Osteocyte (in vitro differentiated cells): ENCODE data around the gene LRRC8D. TPM values are rescaled to one million over a fixed set of nuclear protein-coding genes. Genes with fewer than 3 reads are reported as not detected.
A peak's percentile ranks its signal among the peaks of the same experiment; 100 is the strongest.

Source experiments
- DNase-seq: peaks from one replicate; pipeline ENCODE4 v3.0.0; 2021; ENCODE audit warnings: mixed read lengths; ENCODE audit not compliant: unreplicated experiment; ENCODE audit errors: extremely low spot score
- H3K27ac Mint-ChIP-seq: one replicate; pipeline ENCODE4 v1.8.0; 2021; ENCODE audit warnings: mild to moderate bottlenecking, mixed read lengths; ENCODE audit not compliant: unreplicated experiment
- H3K27me3 Mint-ChIP-seq: one replicate; pipeline ENCODE4 v1.8.0; 2021; ENCODE audit warnings: mixed read lengths; ENCODE audit not compliant: unreplicated experiment
- H3K36me3 Mint-ChIP-seq: one replicate; pipeline ENCODE4 v1.8.0; 2021; ENCODE audit warnings: mixed read lengths; ENCODE audit not compliant: unreplicated experiment
- H3K4me1 Mint-ChIP-seq: one replicate; pipeline ENCODE4 v1.8.0; 2021; ENCODE audit warnings: mixed read lengths; ENCODE audit not compliant: unreplicated experiment
- H3K4me3 Mint-ChIP-seq: one replicate; pipeline ENCODE4 v1.8.0; 2021; ENCODE audit warnings: mild to moderate bottlenecking, moderate library complexity, mixed read lengths; ENCODE audit not compliant: unreplicated experiment
- H3K9me3 Mint-ChIP-seq: one replicate; pipeline ENCODE4 v1.8.0; 2021; ENCODE audit warnings: mixed read lengths; ENCODE audit not compliant: unreplicated experiment
- CTCF ChIP-seq: fragments of 200-600 bp; sonication (generic); IDR thresholded peaks from 2 replicates; pipeline ENCODE4 v1.5.0; 2021; ENCODE audit warnings: antibody characterized with exemption, mild to moderate bottlenecking, moderate library complexity
- total RNA-seq: library from RNA; stranded (reverse); gene quantifications from 2 replicates; pipeline ENCODE4 v1.2.1, GENCODE V29; 2021

Gene LRRC8D
- total RNA-seq, 1 donor from 2014 or later = 20.4 TPM

GRCh38 chr1:89912073-89912472 lies 91.2 kb downstream of the LRRC8D start:
- Mint-ChIP-seq H3K27me3 (no peaks in the 10 kb centered on the region), H3K4me1 (peaks cover 52% of the 10 kb centered on the region), H3K4me3 (no peak overlapping the region), H3K9me3 (no peaks in the 10 kb centered on the region), H3K36me3 (no peaks in the 10 kb centered on the region), H3K27ac (peak overlapping the region; percentile 83)
- no peak for TF ChIP-seq CTCF
- no peak for DNase-seq

GRCh38 chr1:89913353-89914095 lies 92.7 kb downstream of the LRRC8D start:
- Mint-ChIP-seq H3K27me3 (no peaks in the 10 kb centered on the region), H3K4me3 (no peak overlapping the region), H3K27ac (no peak overlapping the region), H3K9me3 (no peaks in the 10 kb centered on the region), H3K4me1 (peaks cover 38% of the 10 kb centered on the region), H3K36me3 (peaks cover 2% of the 10 kb centered on the region)
- no peak for DNase-seq
- no peak for TF ChIP-seq CTCF

- Mint-ChIP-seq H3K36me3 (peaks cover 3% of the 10 kb centered on the region), H3K27me3 (no peaks in the 10 kb centered on the region), H3K27ac (peak overlapping the region; percentile 39), H3K9me3 (no peaks in the 10 kb centered on the region), H3K4me1 (peaks cover 6% of the 10 kb centered on the region), H3K4me3 (no peak overlapping the region)
- TF ChIP-seq CTCF = no peak
- DNase-seq = no peak
Measured at GRCh38 chr1:89917353-89917752, 96.5 kb downstream of the LRRC8D start.

GRCh38 chr1:89918127-89918793 lies 97.4 kb downstream of the LRRC8D start:
- Mint-ChIP-seq H3K36me3 (peaks cover 4% of the 10 kb centered on the region), H3K4me3 (no peak overlapping the region), H3K27ac (no peak overlapping the region), H3K27me3 (no peaks in the 10 kb centered on the region), H3K4me1 (peaks cover 2% of the 10 kb centered on the region), H3K9me3 (no peaks in the 10 kb centered on the region)
- TF ChIP-seq CTCF = no peak
- DNase-seq = no peak

GRCh38 chr1:89918794-89919155 lies 97.9 kb downstream of the LRRC8D start:
- H3K36me3 Mint-ChIP-seq = peaks cover 9% of the 10 kb centered on the region
- H3K4me1 Mint-ChIP-seq = peaks cover 2% of the 10 kb centered on the region
- H3K27ac Mint-ChIP-seq = no peak overlapping the region
- H3K9me3 Mint-ChIP-seq = no peaks in the 10 kb centered on the region
- H3K27me3 Mint-ChIP-seq = no peaks in the 10 kb centered on the region
- no peak overlapping the region for H3K4me3 Mint-ChIP-seq
- TF ChIP-seq CTCF = no peak
- no peak for DNase-seq
